T-cell (primary cell): Measurements from ENCODE around the gene LOXHD1. TPM values are rescaled to one million over a fixed set of nuclear protein-coding genes. Genes with fewer than 3 reads are reported as not detected.

Experiments used
- ATAC-seq, 4 experiments: fragments of 200-7000 bp in 3 of 4; fragments of 150-1000 bp in 1 of 4; cut with Tn5 transposase; replicated peaks in 1 of 4; 1 replicate in 3 of 4; 2 replicates in 1 of 4; pipeline ENCODE4 v1.10.0; 2021; ENCODE audit warnings: moderate library complexity in 3 of 4, mild to moderate bottlenecking in 2 of 4, moderate number of reproducible peaks in 1 of 4
- CTCF ChIA-PET, 2 donors: fragments of 300-600 bp; sonication (Branson Sonifier 250); formaldehyde crosslinking; loops; one replicate each; lab custom pipeline; 2022; ENCODE audit warnings: antibody characterized with exemption in 2 of 2; lab: Charles Lee
- POLR2A ChIA-PET, 2 donors: fragments of 300-600 bp; sonication (Branson Sonifier 250); formaldehyde crosslinking; loops; one replicate each; lab custom pipeline; 2022; ENCODE audit warnings: antibody characterized with exemption in 2 of 2; lab: Charles Lee
- DNase-seq, 35 experiments: peaks; one replicate each; pipeline versions ENCODE4 v3.0.0 to v3.0.0-alpha.2; 2013 to 2023
- H3K27ac ChIP-seq: one replicate; pipeline ENCODE4 v1.5.1; 2013; ENCODE audit warnings: low read length
- H3K27me3 ChIP-seq, 2 experiments: replicated peaks in 1 of 2; 1 replicate in 1 of 2; 2 replicates in 1 of 2; pipeline versions ENCODE4 v1.6.1 to v1.7.0; 2013; ENCODE audit warnings: low read length in 1 of 2, mixed read lengths in 1 of 2; ENCODE audit not compliant: control insufficient read depth in 2 of 2, insufficient read depth in 2 of 2; ENCODE audit errors: extremely low read depth in 1 of 2
- H3K36me3 ChIP-seq, 2 donors: 1 replicate in 1 of 2; 2 replicates in 1 of 2; pipeline versions ENCODE4 v1.6.1 to v1.7.0; 2013; ENCODE audit warnings: low read length in 1 of 2; ENCODE audit not compliant: control insufficient read depth in 2 of 2, insufficient read depth in 1 of 2; ENCODE audit errors: extremely low read depth in 1 of 2
- H3K4me1 ChIP-seq, 2 experiments: 1 replicate in 1 of 2; 2 replicates in 1 of 2; pipeline versions ENCODE4 v1.6.1 to v1.7.0; 2013; ENCODE audit warnings: low read length in 2 of 2, mixed read lengths in 1 of 2; ENCODE audit not compliant: insufficient read depth in 2 of 2, control insufficient read depth in 1 of 2; ENCODE audit errors: extremely low read depth in 1 of 2
- H3K4me3 ChIP-seq, 2 donors: 1 replicate in 1 of 2; 2 replicates in 1 of 2; pipeline versions ENCODE4 v1.5.1 to v1.7.0; 2013; ENCODE audit warnings: mild to moderate bottlenecking in 2 of 2, low read length in 1 of 2, moderate library complexity in 1 of 2; ENCODE audit not compliant: control insufficient read depth in 1 of 2; ENCODE audit errors: extremely low read depth in 1 of 2
- H3K9me3 ChIP-seq: 2 replicates; pipeline ENCODE4 v1.7.0; 2013
- H3K27ac Mint-ChIP-seq, 2 donors: one replicate each; pipeline ENCODE4 v1.8.0; 2020 to 2021; ENCODE audit warnings: mild to moderate bottlenecking in 2 of 2, mixed read lengths in 2 of 2
- H3K27me3 Mint-ChIP-seq, 2 donors: one replicate each; pipeline ENCODE4 v1.8.0; 2021 to 2022; ENCODE audit warnings: mixed read lengths in 2 of 2
- H3K36me3 Mint-ChIP-seq: one replicate; pipeline ENCODE4 v1.8.0; 2021; ENCODE audit warnings: mixed read lengths
- H3K4me1 Mint-ChIP-seq, 3 donors: one replicate each; pipeline ENCODE4 v1.8.0; 2020 to 2022; ENCODE audit warnings: mixed read lengths in 3 of 3, mild to moderate bottlenecking in 1 of 3
- H3K4me3 Mint-ChIP-seq, 3 donors: one replicate each; pipeline ENCODE4 v1.8.0; 2020 to 2022; ENCODE audit warnings: mild to moderate bottlenecking in 3 of 3, mixed read lengths in 3 of 3, moderate library complexity in 3 of 3
- H3K9me3 Mint-ChIP-seq, 3 donors: one replicate each; pipeline ENCODE4 v1.8.0; 2020 to 2022; ENCODE audit warnings: mixed read lengths in 3 of 3
- WGBS: methylation state at CpG from one replicate; pipeline ENCODE4 v1.1.5; 2013; ENCODE audit warnings: missing lambda C conversion rate; ENCODE audit not compliant: insufficient coverage; 5-methylcytosine and 5-hydroxymethylcytosine counted together
- total RNA-seq, 35 experiments: library from RNA in 6 of 35; stranded (reverse) in 6 of 35; fragments of 120-200 nt in 1 of 35; gene quantifications; one replicate each; pipeline versions ENCODE4 v1.2.1 to v1.2.4 and lab custom pipeline; 2013 to 2026

The LOXHD1 gene
- total RNA-seq, 5 donors from 2014 or later (not counting 1 experiment from before 2014, with no cell fraction given): 0.07 to 0.21 (median 0.15) TPM; not detected in 1

DNA sequence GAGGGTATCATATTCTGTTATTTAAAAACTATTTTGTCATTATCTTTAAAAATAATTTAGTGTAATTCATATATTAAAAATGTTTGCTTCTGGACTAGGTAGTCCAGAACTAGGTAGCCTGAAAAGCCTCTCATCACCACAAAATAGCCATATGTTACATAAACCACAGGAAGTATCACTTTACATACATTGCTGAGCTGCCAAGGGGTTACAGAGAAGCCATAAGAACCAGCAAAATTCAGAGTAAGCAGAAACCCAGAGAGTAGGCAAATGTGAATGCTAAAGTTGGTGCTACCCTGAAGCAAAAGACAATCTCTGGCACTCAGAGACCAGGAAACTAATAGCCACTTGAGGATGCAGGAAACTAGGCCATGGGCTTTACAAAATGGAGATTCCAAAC lies 60.9 kb downstream of the LOXHD1 start:
- Histone ChIP-seq H3K9me3 (no peaks in the 10 kb centered on the region), H3K4me1 (no peaks in the 10 kb centered on the region), H3K4me3 (no peak overlapping the region), H3K36me3 (no peaks in the 10 kb centered on the region), H3K27me3 (no peaks in the 10 kb centered on the region), H3K27ac (no peak overlapping the region)
- Mint-ChIP-seq H3K4me1 (no peaks in the 10 kb centered on the region), H3K4me3 (no peak overlapping the region), H3K36me3 (no peaks in the 10 kb centered on the region), H3K27ac (no peak overlapping the region), H3K9me3 (no peaks in the 10 kb centered on the region), H3K27me3 (peaks cover 5 to 32% of the 10 kb centered on the region in 2 donors)
- POLR2A ChIA-PET: no interaction called here
- DNase-seq (no peak), ATAC-seq (no peak)
- CTCF ChIA-PET: no interaction called here

DNA sequence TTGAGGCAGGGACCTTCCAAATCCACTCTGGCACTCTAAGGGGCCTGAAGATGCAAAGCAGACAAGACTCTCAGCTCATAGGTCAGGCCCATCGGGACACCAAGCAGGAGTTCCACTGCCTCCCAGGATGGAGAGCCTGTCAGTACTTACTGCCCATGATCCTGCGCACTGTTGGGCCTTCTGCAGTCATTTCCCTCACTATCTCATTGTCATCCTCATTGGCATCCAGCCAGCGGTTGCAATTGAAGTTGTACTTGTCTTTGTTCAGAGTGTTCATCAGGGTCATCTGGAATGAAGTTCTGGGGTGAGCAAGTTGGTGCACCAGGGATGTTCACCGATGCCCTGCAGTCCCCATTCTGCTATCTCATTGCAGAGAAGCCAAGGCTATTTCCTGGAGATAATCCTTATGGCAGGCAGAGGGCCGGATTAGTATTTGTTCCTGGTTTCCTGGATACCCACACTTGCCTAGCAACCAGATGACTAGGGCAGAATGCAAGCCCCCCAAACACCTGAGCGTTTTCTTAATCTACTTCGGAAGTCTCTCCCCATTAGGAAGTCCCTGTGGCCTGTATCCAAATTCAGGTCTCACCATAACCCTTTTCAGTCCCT lies 65.1 kb downstream of the LOXHD1 start:
- ChIA-PET POLR2A (no interaction called here), CTCF (no interaction called here)
- no peak overlapping the region for H3K4me3 ChIP-seq
- no peaks in the 10 kb centered on the region for H3K36me3 ChIP-seq
- no peaks in the 10 kb centered on the region for H3K4me1 ChIP-seq
- no peaks in the 10 kb centered on the region for H3K36me3 Mint-ChIP-seq
- no peaks in the 10 kb centered on the region for H3K9me3 ChIP-seq
- no peak for DNase-seq
- H3K4me1 Mint-ChIP-seq: no peaks in the 10 kb centered on the region
- H3K27ac ChIP-seq: no peak overlapping the region
- no peak for ATAC-seq
- H3K4me3 Mint-ChIP-seq: no peak overlapping the region
- no peaks in the 10 kb centered on the region for H3K27me3 ChIP-seq
- H3K27me3 Mint-ChIP-seq: peaks cover 12 to 28% of the 10 kb centered on the region in 2 donors
- H3K9me3 Mint-ChIP-seq: no peaks in the 10 kb centered on the region
- 57% methylated on average over 3 of the region's 7 CpGs for WGBS
- no peak overlapping the region for H3K27ac Mint-ChIP-seq

DNA sequence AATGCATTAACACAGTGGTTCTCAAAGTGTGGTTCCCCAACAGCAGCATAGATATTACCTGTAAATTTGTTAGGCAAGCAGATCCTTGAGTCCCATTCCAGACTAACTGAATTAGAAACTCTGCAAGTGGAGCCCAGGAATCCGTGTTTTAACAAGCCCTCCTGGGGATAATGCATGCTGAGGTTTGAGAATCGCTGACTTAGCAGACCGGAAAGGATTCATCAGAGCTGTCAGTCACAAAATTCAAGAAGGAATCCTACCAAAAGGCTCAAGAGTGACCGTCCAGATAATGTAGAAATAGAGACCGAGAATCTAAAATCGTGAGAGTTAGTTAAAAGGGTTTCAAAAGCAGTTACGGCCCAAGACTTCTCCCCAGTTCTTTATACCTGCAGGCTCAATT lies 66.9 kb downstream of the LOXHD1 start:
- POLR2A ChIA-PET: no interaction called here
- peaks cover 16 to 24% of the 10 kb centered on the region in 2 donors for H3K27me3 Mint-ChIP-seq

DNA sequence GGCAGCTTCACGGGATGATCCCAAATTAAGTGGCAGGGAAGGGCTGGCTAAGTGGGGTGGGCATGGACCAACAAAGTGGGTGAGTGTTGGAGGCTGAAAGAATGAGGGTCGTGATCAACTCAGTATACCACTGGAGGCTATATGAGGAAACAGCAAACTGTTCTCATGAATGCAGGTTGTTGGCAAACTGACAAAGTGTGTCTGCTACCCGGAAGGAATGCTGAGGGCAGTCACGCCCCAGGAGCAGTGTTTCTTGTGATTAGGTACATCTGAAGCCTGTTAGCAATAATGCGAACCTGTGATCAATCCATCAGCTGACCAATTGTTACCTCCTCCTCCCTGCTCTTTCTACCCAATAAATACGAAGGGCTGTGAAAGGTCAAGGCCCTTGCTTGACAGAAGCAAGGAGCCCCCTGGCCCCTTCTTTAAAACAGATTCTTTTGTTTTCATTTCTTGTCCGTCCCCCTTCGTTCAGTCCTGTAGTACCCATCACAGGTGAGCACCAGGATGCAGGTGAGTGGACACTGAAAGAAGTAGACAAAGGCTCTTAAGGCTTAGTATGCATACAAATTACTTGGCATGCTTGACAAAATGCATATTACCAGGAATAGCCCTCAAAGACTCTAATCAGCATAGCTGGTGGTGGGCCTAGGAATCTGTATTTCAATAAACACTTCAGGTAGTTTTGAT lies 67.9 kb downstream of the LOXHD1 start:
- no peaks in the 10 kb centered on the region for H3K9me3 ChIP-seq
- ATAC-seq: no peak
- H3K9me3 Mint-ChIP-seq: no peaks in the 10 kb centered on the region

More for the DNA sequence above, 66.9 kb downstream of the LOXHD1 start:
- no peak for DNase-seq
- Mint-ChIP-seq H3K4me3 (no peak overlapping the region), H3K27ac (no peak overlapping the region), H3K36me3 (no peaks in the 10 kb centered on the region), H3K4me1 (no peaks in the 10 kb centered on the region), H3K9me3 (no peaks in the 10 kb centered on the region)
- Histone ChIP-seq H3K9me3 (no peaks in the 10 kb centered on the region), H3K27ac (no peak overlapping the region), H3K27me3 (no peaks in the 10 kb centered on the region), H3K4me1 (no peaks in the 10 kb centered on the region), H3K4me3 (no peak overlapping the region), H3K36me3 (no peaks in the 10 kb centered on the region)
- 53% methylated on average over 3 of the region's 7 CpGs for WGBS
- CTCF ChIA-PET: no interaction called here
- no peak for ATAC-seq

DNA sequence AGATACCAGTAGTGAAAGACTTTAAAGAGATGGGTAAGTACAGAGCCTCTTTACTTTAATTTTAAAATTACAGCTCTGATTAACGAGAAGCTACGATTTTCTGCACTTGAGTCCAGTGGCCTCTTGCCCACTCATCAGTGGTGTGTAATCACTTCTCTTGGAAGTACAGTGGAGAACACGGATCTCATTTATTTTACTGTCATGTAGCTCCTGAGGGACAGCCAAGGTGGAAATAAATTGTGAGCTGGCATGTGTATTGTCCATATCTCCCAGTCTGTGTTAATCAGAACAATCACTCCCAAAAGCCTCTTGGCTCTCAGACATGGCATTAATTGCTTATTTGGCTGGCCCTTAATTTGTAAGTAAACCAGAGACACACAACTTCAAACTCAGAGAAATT lies 69.4 kb downstream of the LOXHD1 start:
- H3K27ac ChIP-seq: no peak overlapping the region
- H3K27me3 Mint-ChIP-seq: peaks cover 9 to 18% of the 10 kb centered on the region in 2 donors
- DNase-seq (no peak), ATAC-seq (no peak)
- no peak overlapping the region for H3K4me3 Mint-ChIP-seq
- CTCF ChIA-PET: no interaction called here
- H3K4me3 ChIP-seq: no peak overlapping the region
- H3K4me1 ChIP-seq: no peaks in the 10 kb centered on the region
- POLR2A ChIA-PET: no interaction called here
- no peaks in the 10 kb centered on the region for H3K9me3 ChIP-seq
- 100% methylated on average over 1 of the region's 3 CpGs for WGBS
- no peaks in the 10 kb centered on the region for H3K9me3 Mint-ChIP-seq
- H3K36me3 Mint-ChIP-seq: no peaks in the 10 kb centered on the region
- no peaks in the 10 kb centered on the region for H3K4me1 Mint-ChIP-seq
- no peaks in the 10 kb centered on the region for H3K27me3 ChIP-seq
- no peaks in the 10 kb centered on the region for H3K36me3 ChIP-seq
- H3K27ac Mint-ChIP-seq: no peak overlapping the region

More for the DNA sequence above, 67.9 kb downstream of the LOXHD1 start:
- H3K4me3 Mint-ChIP-seq: no peak overlapping the region
- DNase-seq: no peak
- Histone ChIP-seq H3K4me1 (no peaks in the 10 kb centered on the region), H3K27ac (no peak overlapping the region), H3K4me3 (no peak overlapping the region), H3K36me3 (no peaks in the 10 kb centered on the region), H3K27me3 (no peaks in the 10 kb centered on the region)
- no peaks in the 10 kb centered on the region for H3K36me3 Mint-ChIP-seq
- ChIA-PET CTCF (no interaction called here), POLR2A (no interaction called here)
- no peaks in the 10 kb centered on the region for H3K4me1 Mint-ChIP-seq
- 43% methylated on average over 5 of the region's 8 CpGs for WGBS
- peaks cover 15 to 16% of the 10 kb centered on the region in 2 donors for H3K27me3 Mint-ChIP-seq
- no peak overlapping the region for H3K27ac Mint-ChIP-seq

DNA sequence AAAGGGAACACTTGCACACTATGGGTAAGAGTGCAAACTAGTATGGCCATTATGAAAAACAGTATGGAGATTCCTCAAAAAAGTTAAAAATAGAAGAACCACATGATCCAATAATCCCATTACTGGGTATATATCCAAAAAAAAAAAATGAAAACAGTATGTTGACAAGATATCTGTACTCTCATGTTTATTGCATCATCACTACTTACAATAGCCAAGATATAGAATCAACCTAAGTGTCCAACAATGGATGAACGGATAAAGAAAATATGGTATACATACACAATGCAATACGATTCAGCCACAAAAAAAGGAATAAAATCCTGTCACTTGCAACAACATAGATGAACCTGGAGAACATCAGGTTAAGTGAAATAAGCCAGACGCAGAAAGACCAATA lies 73.3 kb downstream of the LOXHD1 start:
- no peak for DNase-seq
- peaks cover 3% of the 10 kb centered on the region for H3K36me3 Mint-ChIP-seq
- Histone ChIP-seq H3K4me3 (no peak overlapping the region), H3K27me3 (peaks cover 0 to 11% of the 10 kb centered on the region in 2 experiments), H3K36me3 (no peaks in the 10 kb centered on the region), H3K4me1 (no peaks in the 10 kb centered on the region), H3K27ac (no peak overlapping the region), H3K9me3 (peaks cover 4% of the 10 kb centered on the region)
- no peaks in the 10 kb centered on the region for H3K4me1 Mint-ChIP-seq
- peaks cover 14 to 20% (median 16%) of the 10 kb centered on the region in 3 donors for H3K9me3 Mint-ChIP-seq
- H3K27me3 Mint-ChIP-seq: peaks cover 17 to 19% of the 10 kb centered on the region in 2 donors
- CTCF ChIA-PET: no interaction called here
- no peak overlapping the region for H3K4me3 Mint-ChIP-seq
- POLR2A ChIA-PET: no interaction called here
- WGBS: 100% methylated on average over 1 of the region's 3 CpGs
- H3K27ac Mint-ChIP-seq: no peak overlapping the region
- ATAC-seq: no peak
